DOHH2 (cell line): ENCODE measurements around the gene PPP4R3A.

ENCODE experiments used
- EZH2phosphoT487 ChIP-seq: fragments of 200-600 bp; sonication (generic); IDR thresholded peaks from 2 replicates; pipeline ENCODE4 v1.6.1; 2017; ENCODE audit warnings: borderline replicate concordance, mild to moderate bottlenecking, antibody characterized with exemption, low read length, moderate library complexity, mixed read lengths
- TF ChIP-seq, protein P1 (sequence below): fragments of 200-600 bp; sonication (generic); IDR thresholded peaks from one replicate; pipeline ENCODE4 v1.5.1; 2014; ENCODE audit warnings: antibody characterized with exemption, mild to moderate bottlenecking, low read depth, low read length; ENCODE audit not compliant: poor library complexity, severe bottlenecking

DNA sequence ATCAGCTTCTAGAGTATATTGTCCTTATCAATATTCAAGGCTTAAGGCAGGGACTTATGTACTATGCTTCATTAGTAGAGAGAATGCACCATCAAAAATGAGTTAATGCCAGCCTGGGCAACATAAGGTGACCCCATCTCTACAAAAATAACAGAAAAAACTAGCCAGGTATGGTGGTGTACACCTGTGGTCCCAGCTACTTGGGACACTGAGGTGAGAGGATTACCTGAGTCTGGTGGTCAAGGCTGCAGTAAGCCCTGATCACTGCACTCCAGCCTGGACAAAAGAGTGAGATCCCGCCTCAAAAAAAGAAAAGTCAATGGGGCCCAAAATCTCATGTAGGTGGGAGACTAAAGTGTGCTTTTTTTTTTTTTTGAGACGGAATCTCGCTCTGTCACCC is 8.8 kb downstream of the PPP4R3A start:
- TF ChIP-seq, protein P1, sequence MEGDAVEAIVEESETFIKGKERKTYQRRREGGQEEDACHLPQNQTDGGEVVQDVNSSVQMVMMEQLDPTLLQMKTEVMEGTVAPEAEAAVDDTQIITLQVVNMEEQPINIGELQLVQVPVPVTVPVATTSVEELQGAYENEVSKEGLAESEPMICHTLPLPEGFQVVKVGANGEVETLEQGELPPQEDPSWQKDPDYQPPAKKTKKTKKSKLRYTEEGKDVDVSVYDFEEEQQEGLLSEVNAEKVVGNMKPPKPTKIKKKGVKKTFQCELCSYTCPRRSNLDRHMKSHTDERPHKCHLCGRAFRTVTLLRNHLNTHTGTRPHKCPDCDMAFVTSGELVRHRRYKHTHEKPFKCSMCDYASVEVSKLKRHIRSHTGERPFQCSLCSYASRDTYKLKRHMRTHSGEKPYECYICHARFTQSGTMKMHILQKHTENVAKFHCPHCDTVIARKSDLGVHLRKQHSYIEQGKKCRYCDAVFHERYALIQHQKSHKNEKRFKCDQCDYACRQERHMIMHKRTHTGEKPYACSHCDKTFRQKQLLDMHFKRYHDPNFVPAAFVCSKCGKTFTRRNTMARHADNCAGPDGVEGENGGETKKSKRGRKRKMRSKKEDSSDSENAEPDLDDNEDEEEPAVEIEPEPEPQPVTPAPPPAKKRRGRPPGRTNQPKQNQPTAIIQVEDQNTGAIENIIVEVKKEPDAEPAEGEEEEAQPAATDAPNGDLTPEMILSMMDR: no peak
- no peak for TF ChIP-seq EZH2phosphoT487
